Glutamatergic neuron (in vitro differentiated cells): ENCODE data around the gene PIGQ. TPM values are rescaled to one million over a fixed set of nuclear protein-coding genes. Genes with fewer than 3 reads are reported as not detected.

Source experiments
- DNase-seq: peaks from one replicate; pipeline ENCODE4 v3.0.0; 2022
- H3K27ac Mint-ChIP-seq: one replicate; pipeline ENCODE4 v1.8.0; 2020; ENCODE audit warnings: mild to moderate bottlenecking, mixed read lengths, inconsistent platforms; ENCODE audit not compliant: unreplicated experiment
- H3K27me3 Mint-ChIP-seq: one replicate; pipeline ENCODE4 v1.8.0; 2020; ENCODE audit warnings: mild to moderate bottlenecking, moderate library complexity, mixed read lengths, inconsistent platforms; ENCODE audit not compliant: unreplicated experiment
- H3K36me3 Mint-ChIP-seq: one replicate; pipeline ENCODE4 v1.8.0; 2020; ENCODE audit warnings: mild to moderate bottlenecking, mixed read lengths, inconsistent platforms; ENCODE audit not compliant: unreplicated experiment
- H3K4me1 Mint-ChIP-seq: one replicate; pipeline ENCODE4 v1.8.0; 2020; ENCODE audit warnings: mild to moderate bottlenecking, low read depth, mixed read lengths, inconsistent platforms; ENCODE audit not compliant: unreplicated experiment
- H3K4me3 Mint-ChIP-seq: one replicate; pipeline ENCODE4 v1.8.0; 2020; ENCODE audit warnings: mild to moderate bottlenecking, mixed read lengths, inconsistent platforms; ENCODE audit not compliant: unreplicated experiment
- H3K9me3 Mint-ChIP-seq: one replicate; pipeline ENCODE4 v1.8.0; 2020; ENCODE audit warnings: mild to moderate bottlenecking, moderate library complexity, mixed read lengths, inconsistent platforms; ENCODE audit not compliant: unreplicated experiment
- microRNA-seq: library from miRNA; unstranded; fragments of <30 nt; microRNA quantifications from one replicate; pipeline ENCODE4, GENCODE V29; 2020; ENCODE audit not compliant: unreplicated experiment
- total RNA-seq: library from RNA; stranded (reverse); fragmentation: NEBNext Ultra II Directional; extraction: Animal tissue kit (Norgen Biotek cat#: 25700); gene quantifications from one replicate; pipeline ENCODE4 v1.2.1, GENCODE V29; 2021; ENCODE audit not compliant: unreplicated experiment
- TF ChIP-seq, protein P1 (sequence below): fragments of 200-600 bp; sonication (generic); IDR thresholded peaks from one replicate; pipeline ENCODE4 v1.5.0; 2021; ENCODE audit not compliant: partially characterized antibody, unreplicated experiment

Gene PIGQ
- total RNA-seq, 1 donor from 2014 or later, result 85.0 TPM

DNA sequence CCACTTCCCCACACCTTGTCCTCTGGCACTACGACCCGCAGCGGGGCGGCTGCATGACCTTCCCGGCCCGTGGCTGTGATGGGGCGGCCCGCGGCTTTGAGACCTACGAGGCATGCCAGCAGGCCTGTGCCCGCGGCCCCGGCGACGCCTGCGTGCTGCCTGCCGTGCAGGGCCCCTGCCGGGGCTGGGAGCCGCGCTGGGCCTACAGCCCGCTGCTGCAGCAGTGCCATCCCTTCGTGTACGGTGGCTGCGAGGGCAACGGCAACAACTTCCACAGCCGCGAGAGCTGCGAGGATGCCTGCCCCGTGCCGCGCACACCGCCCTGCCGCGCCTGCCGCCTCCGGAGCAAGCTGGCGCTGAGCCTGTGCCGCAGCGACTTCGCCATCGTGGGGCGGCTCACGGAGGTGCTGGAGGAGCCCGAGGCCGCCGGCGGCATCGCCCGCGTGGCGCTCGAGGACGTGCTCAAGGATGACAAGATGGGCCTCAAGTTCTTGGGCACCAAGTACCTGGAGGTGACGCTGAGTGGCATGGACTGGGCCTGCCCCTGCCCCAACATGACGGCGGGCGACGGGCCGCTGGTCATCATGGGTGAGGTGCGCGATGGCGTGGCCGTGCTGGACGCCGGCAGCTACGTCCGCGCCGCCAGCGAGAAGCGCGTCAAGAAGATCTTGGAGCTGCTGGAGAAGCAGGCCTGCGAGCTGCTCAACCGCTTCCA is 63.7 kb downstream of the PIGQ start:
- Mint-ChIP-seq H3K36me3 (no peaks in the 10 kb centered on the region), H3K9me3 (peaks cover 17% of the 10 kb centered on the region), H3K4me3 (no peak overlapping the region), H3K27ac (no peak overlapping the region), H3K4me1 (peaks cover 8% of the 10 kb centered on the region), H3K27me3 (peaks cover 22% of the 10 kb centered on the region)
- DNase-seq, result no peak
- TF ChIP-seq, protein P1, sequence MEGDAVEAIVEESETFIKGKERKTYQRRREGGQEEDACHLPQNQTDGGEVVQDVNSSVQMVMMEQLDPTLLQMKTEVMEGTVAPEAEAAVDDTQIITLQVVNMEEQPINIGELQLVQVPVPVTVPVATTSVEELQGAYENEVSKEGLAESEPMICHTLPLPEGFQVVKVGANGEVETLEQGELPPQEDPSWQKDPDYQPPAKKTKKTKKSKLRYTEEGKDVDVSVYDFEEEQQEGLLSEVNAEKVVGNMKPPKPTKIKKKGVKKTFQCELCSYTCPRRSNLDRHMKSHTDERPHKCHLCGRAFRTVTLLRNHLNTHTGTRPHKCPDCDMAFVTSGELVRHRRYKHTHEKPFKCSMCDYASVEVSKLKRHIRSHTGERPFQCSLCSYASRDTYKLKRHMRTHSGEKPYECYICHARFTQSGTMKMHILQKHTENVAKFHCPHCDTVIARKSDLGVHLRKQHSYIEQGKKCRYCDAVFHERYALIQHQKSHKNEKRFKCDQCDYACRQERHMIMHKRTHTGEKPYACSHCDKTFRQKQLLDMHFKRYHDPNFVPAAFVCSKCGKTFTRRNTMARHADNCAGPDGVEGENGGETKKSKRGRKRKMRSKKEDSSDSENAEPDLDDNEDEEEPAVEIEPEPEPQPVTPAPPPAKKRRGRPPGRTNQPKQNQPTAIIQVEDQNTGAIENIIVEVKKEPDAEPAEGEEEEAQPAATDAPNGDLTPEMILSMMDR, result no peak

Small RNA genes lying within 50 kb of the gene (microRNA-seq; reads per million reads assigned to microRNA genes)
- gene MIR3176, result 133 reads per million, percentile 77 among the genes with 10 or more reads in this experiment
- 14.9 reads per million, percentile 54 among the genes with 10 or more reads in this experiment for gene MIR5587

Other genes starting within 250 kb of the PIGQ start
- gene AXIN1, start 217.2 kb upstream of the PIGQ start, total RNA-seq, result 16.4 TPM
- gene MRPL28, start 199.4 kb upstream of the PIGQ start, total RNA-seq, result 69.6 TPM
- gene PGAP6, start 188.0 kb upstream of the PIGQ start, total RNA-seq, result 54.5 TPM
- gene NME4, start 172.8 kb upstream of the PIGQ start, total RNA-seq, result 82.6 TPM
- gene DECR2, start 168.1 kb upstream of the PIGQ start, total RNA-seq, result 26.2 TPM
- gene RAB11FIP3, start 144.3 kb upstream of the PIGQ start, total RNA-seq, result 103 TPM
- 56.1 TPM for gene CAPN15, start 42.3 kb upstream of the PIGQ start, total RNA-seq
- not detected for gene PRR35, start 9.6 kb upstream of the PIGQ start, total RNA-seq
- 3.4 TPM for gene NHLRC4, start 3.0 kb upstream of the PIGQ start, total RNA-seq
- 48.3 TPM for gene RAB40C, start 20.1 kb downstream of the PIGQ start, total RNA-seq
- gene WFIKKN1, start 61.0 kb downstream of the PIGQ start, total RNA-seq, result 61.9 TPM
- 63.6 TPM for gene METTL26, start 66.3 kb downstream of the PIGQ start, total RNA-seq
- gene MCRIP2, start 71.9 kb downstream of the PIGQ start, total RNA-seq, result 16.6 TPM
- 24.6 TPM for gene WDR90, start 79.4 kb downstream of the PIGQ start, total RNA-seq
- gene RHOT2, start 98.2 kb downstream of the PIGQ start, total RNA-seq, result 208 TPM
- 8.2 TPM for gene RHBDL1, start 105.7 kb downstream of the PIGQ start, total RNA-seq
- gene STUB1, start 110.4 kb downstream of the PIGQ start, total RNA-seq, result 78.3 TPM
- 26.1 TPM for gene JMJD8, start 114.4 kb downstream of the PIGQ start, total RNA-seq
- gene WDR24, start 120.4 kb downstream of the PIGQ start, total RNA-seq, result 19.9 TPM
- 85.1 TPM for gene FBXL16, start 135.8 kb downstream of the PIGQ start, total RNA-seq
- gene METRN, start 145.2 kb downstream of the PIGQ start, total RNA-seq, result 134 TPM
- 61.1 TPM for gene ANTKMT, start 151.2 kb downstream of the PIGQ start, total RNA-seq
- gene CCDC78, start 156.5 kb downstream of the PIGQ start, total RNA-seq, result 18.9 TPM
- gene HAGHL, start 157.1 kb downstream of the PIGQ start, total RNA-seq, result 31.7 TPM
- 49.5 TPM for gene CIAO3, start 171.0 kb downstream of the PIGQ start, total RNA-seq
- not detected for gene MSLN, start 190.8 kb downstream of the PIGQ start, total RNA-seq
- 28.5 TPM for gene RPUSD1, start 218.4 kb downstream of the PIGQ start, total RNA-seq
- 49.2 TPM for gene CHTF18, start 218.7 kb downstream of the PIGQ start, total RNA-seq
- gene GNG13, start 230.8 kb downstream of the PIGQ start, total RNA-seq, result not detected